Kidney (tissue), 14 donors: Measurements from ENCODE around the gene RAET1G. TPM values are rescaled to one million over a fixed set of nuclear protein-coding genes. Genes with fewer than 3 reads are reported as not detected.

Experiments used
- DNase-seq, 5 donors: peaks; one replicate each; pipeline ENCODE4 v3.0.0-alpha.2; 2013 to 2020
- FAIRE-seq: peaks from 2 replicates; lab custom pipeline; 2012; peaks lifted over from hg19 to GRCh38; lab: Jason Lieb, UNC
- H3K27ac ChIP-seq, 2 donors: one replicate each; pipeline ENCODE4 v1.7.0; 2013; ENCODE audit warnings: low read depth in 2 of 2, low read length in 2 of 2, inconsistent platforms in 1 of 2
- H3K27me3 ChIP-seq: one replicate; pipeline ENCODE4 v1.7.1; 2013; ENCODE audit warnings: low read length, inconsistent platforms; ENCODE audit not compliant: control insufficient read depth, insufficient read depth
- H3K36me3 ChIP-seq, 3 donors: one replicate each; pipeline versions ENCODE4 v1.7.0 to v1.7.1; 2013; ENCODE audit warnings: low read length in 3 of 3, control low read depth in 1 of 3, inconsistent platforms in 1 of 3; ENCODE audit not compliant: insufficient read depth in 3 of 3, control insufficient read depth in 2 of 3
- H3K4me1 ChIP-seq, 3 donors: one replicate each; pipeline versions ENCODE4 v1.7.0 to v1.7.1; 2013; ENCODE audit warnings: low read length in 3 of 3, inconsistent platforms in 1 of 3, low read depth in 1 of 3; ENCODE audit not compliant: control insufficient read depth in 2 of 3, insufficient read depth in 2 of 3
- H3K4me3 ChIP-seq, 3 donors: one replicate each; pipeline versions ENCODE4 v1.7.0 to v1.8.1; 2013; ENCODE audit warnings: low read length in 3 of 3, control low read depth in 1 of 3, inconsistent platforms in 1 of 3
- H3K9ac ChIP-seq, 3 donors: one replicate each; pipeline versions ENCODE4 v1.7.0 to v1.7.1; 2013; ENCODE audit warnings: low read length in 3 of 3, control low read depth in 1 of 3, inconsistent platforms in 1 of 3
- H3K9me3 ChIP-seq, 3 donors: one replicate each; pipeline versions ENCODE4 v1.7.0 to v1.7.1; 2013; ENCODE audit warnings: low read length in 3 of 3, control low read depth in 1 of 3, inconsistent platforms in 1 of 3; ENCODE audit not compliant: control insufficient read depth in 2 of 3, insufficient read depth in 1 of 3
- CTCF ChIP-seq: IDR thresholded peaks from 3 replicates; pipeline ENCODE4 v1.5.1; 2012; ENCODE audit warnings: mild to moderate bottlenecking, moderate library complexity, borderline replicate concordance; ENCODE audit not compliant: insufficient read depth; ENCODE audit errors: extremely low read depth
- intact Hi-C: fragments of 100-400 bp; cut with DNase I; formaldehyde crosslinking; loops from one replicate; pipeline ENCODE4 v1.11.1; 2022
- polyA plus RNA-seq: library from polyadenylated mRNA; stranded (reverse); fragments of 350-450 nt; fragmentation: Illumina TruSeq; extraction: RNeasy Lipid Tissue Mini Kit (QIAGEN cat#74804); gene quantifications from one replicate; pipeline ENCODE4 v1.2.3, GENCODE V29; 2014; ENCODE audit warnings: low read depth, low replicate concordance; ENCODE audit not compliant: insufficient read depth
- total RNA-seq: library from RNA; stranded (reverse); fragmentation: NEBNext Ultra II Directional; extraction: Animal tissue kit (Norgen Biotek cat#: 25700); gene quantifications from one replicate; pipeline ENCODE4 v1.2.1, GENCODE V29; 2021
- donor health status: control.
- donor health status: control.
- donor health status: control.
- donor health status: control.
- donor health status: control.
- donor health status: DM: yes; HTN: yes; CAD: no.
- donor health status: Normal renal cell carcinoma (clear cell type).

Gene RAET1G
- total and polyA plus RNA-seq, 2 donors from 2014 or later = 0.41 to 1.3 TPM

- DNase-seq = no peak
- H3K9me3 ChIP-seq = no peaks in the 10 kb centered on the region
- H3K9ac ChIP-seq = no peak within 1 kb of the TSS
- no peak within 1 kb of the TSS for H3K4me3 ChIP-seq
- no peaks in the 10 kb centered on the region for H3K36me3 ChIP-seq
- intact Hi-C loops = no loop called here
- FAIRE-seq = no peak
- H3K4me1 ChIP-seq = peaks cover 0 to 12% (median 0%) of the 10 kb centered on the region in 3 donors
- TF ChIP-seq CTCF = no peak
- H3K27me3 ChIP-seq = no peaks in the 10 kb centered on the region
- H3K27ac ChIP-seq = peak within 1 kb of the TSS; percentile 29 to 54
Observed at GRCh38 chr6:149897855-149898744, 24.8 kb downstream of the RAET1G start, which contains the start of gene RAET1E. RAET1E (minus strand) TSS chr6:149898113; CDS start chr6:149890901, 7,212 bp downstream.

- H3K4me3 ChIP-seq = no peak overlapping the region
- H3K27ac ChIP-seq = peak overlapping the region; percentile 29 to 54
- DNase-seq (peak in 1 of 5 donors; percentile 87), FAIRE-seq (no peak)
- intact Hi-C loops = no loop called here
- no peak for TF ChIP-seq CTCF
- H3K27me3 ChIP-seq = no peaks in the 10 kb centered on the region
- peaks cover 0 to 12% (median 0%) of the 10 kb centered on the region in 3 donors for H3K4me1 ChIP-seq
- H3K9ac ChIP-seq = no peak overlapping the region
- H3K36me3 ChIP-seq = no peaks in the 10 kb centered on the region
- no peaks in the 10 kb centered on the region for H3K9me3 ChIP-seq
Observed at GRCh38 chr6:149897015-149897697, 25.8 kb downstream of the RAET1G start.

- no peak overlapping the region for H3K27ac ChIP-seq
- no peaks in the 10 kb centered on the region for H3K9me3 ChIP-seq
- H3K36me3 ChIP-seq = no peaks in the 10 kb centered on the region
- no peak for DNase-seq
- FAIRE-seq = no peak
- no peak overlapping the region for H3K9ac ChIP-seq
- H3K4me3 ChIP-seq = no peak overlapping the region
- no peak for TF ChIP-seq CTCF
- H3K27me3 ChIP-seq = no peaks in the 10 kb centered on the region
- peaks cover 0 to 12% (median 0%) of the 10 kb centered on the region in 3 donors for H3K4me1 ChIP-seq
- intact Hi-C loops = no loop called here
Observed at GRCh38 chr6:149896491-149896890, 26.4 kb downstream of the RAET1G start.
